ENCODE data around the gene ESRRG. TPM values are rescaled to one million over a fixed set of nuclear protein-coding genes. Genes with fewer than 3 reads are reported as not detected.

The ESRRG gene
- total RNA-seq, 1 experiment from 2014 or later: 0.44 TPM

DNA sequence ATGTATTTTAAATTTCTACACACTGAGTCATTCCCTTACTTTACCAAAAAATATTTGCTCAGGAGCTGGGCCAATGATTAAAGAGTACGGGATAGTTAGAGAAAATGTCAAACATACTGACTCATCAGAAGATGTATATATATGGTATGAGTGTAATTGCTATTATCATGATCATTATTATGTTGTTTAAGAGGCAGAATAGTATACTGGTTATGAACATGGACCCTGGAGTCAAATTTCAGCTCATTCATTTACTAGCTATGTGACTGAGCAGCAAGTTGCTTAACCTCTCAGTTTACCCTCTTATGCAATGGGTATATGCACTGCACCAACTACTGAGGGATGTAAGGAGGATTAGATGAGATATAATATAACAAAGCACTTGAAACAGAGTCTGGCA is 258.7 kb downstream of the ESRRG start:
- H4K8ac ChIP-seq (replicated peaks; ENCODE audit: insufficient read length, low read depth, low read length): no peak overlapping the region
- Mint-ChIP-seq H3K27me3 (ENCODE audit: low read depth) (no peaks in the 10 kb centered on the region), H3K9me3 (no peaks in the 10 kb centered on the region), H3K4me3 (no peak overlapping the region), H3K36me3 (ENCODE audit: insufficient read depth in 1 of 3, low read depth in 3 of 3) (no peaks in the 10 kb centered on the region), H3K27ac (no peak overlapping the region), H3K4me1 (peaks cover 12% of the 10 kb centered on the region in 2 experiments)
- no peaks in the 10 kb centered on the region for H3K9me3 ChIP-seq (ENCODE audit: control insufficient read depth, low read depth, low read length)
- no peak overlapping the region for H3K18ac ChIP-seq (ENCODE audit: insufficient read length, low read depth, low read length)
- no peaks in the 10 kb centered on the region for H4K20me1 ChIP-seq (ENCODE audit: control insufficient read depth, insufficient read depth, insufficient read length)
- no CpG with 5 or more reads among the region's 1 CpG for whole genome bisulfite sequencing (ENCODE audit: extremely low coverage, insufficient read length, low lambda C conversion rate)
- H3K4ac ChIP-seq (ENCODE audit: low read depth, low read length): no peak overlapping the region
- no peak overlapping the region for H2BK120ac ChIP-seq (ENCODE audit: low read depth, low read length, poor library complexity, severe bottlenecking)
- no peak overlapping the region for H3T11ph ChIP-seq (ENCODE audit: low read length)
- H3K4me2 ChIP-seq (ENCODE audit: insufficient read depth, insufficient read length, low read length): no peak overlapping the region
- no peak overlapping the region for H2AFZ ChIP-seq (ENCODE audit: low read length)
- TF ChIP-seq CTCF (conservative IDR thresholded peaks at IDR 0.05): no peak
- H3K14ac ChIP-seq (ENCODE audit: insufficient read depth, low read length): no peak overlapping the region
- no peak overlapping the region for H2BK20ac ChIP-seq (ENCODE audit: low read depth, low read length, poor library complexity, severe bottlenecking)
- no peak overlapping the region for H4K5ac ChIP-seq (ENCODE audit: insufficient read length, low read depth, low read length)
- H3K79me2 ChIP-seq (ENCODE audit: insufficient read depth, low read length): no peaks in the 10 kb centered on the region
- no peaks in the 10 kb centered on the region for H3K4me1 ChIP-seq (ENCODE audit: insufficient read depth, low read length)
- no peak overlapping the region for H3K56ac ChIP-seq (ENCODE audit: insufficient read length, low read depth, low read length)
- no peaks in the 10 kb centered on the region for H3K79me1 ChIP-seq (ENCODE audit: insufficient read depth, low read depth, low read length, poor library complexity, severe bottlenecking)
- H2BK15ac ChIP-seq (ENCODE audit: low read depth, low read length): no peak overlapping the region
- H3K27ac ChIP-seq (ENCODE audit: insufficient read length, low read depth, low read length): no peak overlapping the region
- H3K23ac ChIP-seq (ENCODE audit: insufficient read length, low read depth, low read length): no peak overlapping the region
- no peak overlapping the region for H3K9ac ChIP-seq (ENCODE audit: extremely low read depth, insufficient read length, low read length)
- H2BK5ac ChIP-seq (ENCODE audit: insufficient read length, low read length): no peak overlapping the region
- H2AK5ac ChIP-seq (ENCODE audit: insufficient read length, low read length): no peak overlapping the region
- H2BK12ac ChIP-seq (ENCODE audit: insufficient read length, low read depth, low read length): no peak overlapping the region
- no peak overlapping the region for H4K91ac ChIP-seq (ENCODE audit: insufficient read length, low read depth, low read length)
- DNase-seq: no peak
- no peaks in the 10 kb centered on the region for H3K23me2 ChIP-seq (ENCODE audit: insufficient read length, low read depth, low read length, poor library complexity, severe bottlenecking)
- H3K27me3 ChIP-seq (ENCODE audit: insufficient read depth, low read length): no peaks in the 10 kb centered on the region

Data from H9 (cell line).